Peyer's patch (tissue), 4 donors: ENCODE data around the gene MRTFB. TPM values are rescaled to one million over a fixed set of nuclear protein-coding genes. Genes with fewer than 3 reads are reported as not detected.
"Not testable (repeated sequence)": the region's sequence is repeated elsewhere in the genome, so short reads cannot be mapped to it uniquely, and the experiment has no call there.

ENCODE experiments used
- DNase-seq, 3 donors: peaks; one replicate each; pipeline ENCODE4 v3.0.0-alpha.2; 2017 to 2019
- H3K27ac ChIP-seq, 4 donors: fragments of 200-600 bp; sonication (generic); one replicate each; pipeline ENCODE4 v1.5.1; 2016 to 2019
- H3K27me3 ChIP-seq, 2 donors: fragments of 200-600 bp; sonication (generic); one replicate each; pipeline ENCODE4 v1.5.1; 2019
- H3K36me3 ChIP-seq, 3 donors: fragments of 200-600 bp; sonication (generic); one replicate each; pipeline ENCODE4 v1.5.1; 2016 to 2019
- H3K4me1 ChIP-seq, 4 donors: fragments of 200-600 bp; sonication (generic); one replicate each; pipeline ENCODE4 v1.5.1; 2016 to 2019
- H3K4me3 ChIP-seq, 4 donors: fragments of 200-600 bp; sonication (generic); 1 replicate in 3 of 4; 2 replicates in 1 of 4; pipeline ENCODE4 v1.5.1; 2016 to 2019; ENCODE audit warnings: mild to moderate bottlenecking in 1 of 4
- H3K9me3 ChIP-seq, 4 donors: fragments of 200-600 bp; sonication (generic); one replicate each; pipeline ENCODE4 v1.5.1; 2016 to 2019; ENCODE audit warnings: mild to moderate bottlenecking in 1 of 4
- CTCF ChIP-seq, 6 experiments: fragments of 450-650 bp in 4 of 6; fragments of 200-600 bp in 2 of 6; sonication (generic) in 1 of 6; IDR thresholded peaks; one replicate each; pipeline ENCODE4 v1.5.1; 2017 to 2019; ENCODE audit warnings: antibody characterized with exemption in 6 of 6, mild to moderate bottlenecking in 3 of 6, moderate library complexity in 1 of 6
- POLR2A ChIP-seq, 2 donors: fragments of 450-650 bp; IDR thresholded peaks; one replicate each; pipeline ENCODE4 v1.5.1; 2017; ENCODE audit warnings: antibody characterized with exemption in 2 of 2, mild to moderate bottlenecking in 2 of 2, moderate library complexity in 2 of 2
- total RNA-seq, 4 donors: library from RNA; depleted of rRNA; stranded (reverse); fragments of >200 nt; gene quantifications; one replicate each; pipeline ENCODE4 v1.1.0, GENCODE V29; 2016

The MRTFB gene
- 100 to 1,000 TPM in 1 of 4 donors, 10 to 100 TPM in 3; 42.2 to 136 (median 68.7) TPM for total RNA-seq

GRCh38 chr16:14070877-14071575 is at the start of gene MRTFB:
Gene MRTFB (plus strand): TSS chr16:14071319. CDS start chr16:14140607, 69,288 bp downstream.
- no peaks in the 10 kb centered on the region for H3K9me3 ChIP-seq
- TF ChIP-seq CTCF (IDR thresholded peaks at IDR 0.05) (no peak), POLR2A (IDR thresholded peaks at IDR 0.05) (peak; percentile 46 to 48)
- peaks cover 0 to 6% (median 4%) of the 10 kb centered on the region in 4 donors for H3K4me1 ChIP-seq
- H3K27me3 ChIP-seq = no peaks in the 10 kb centered on the region
- no peaks in the 10 kb centered on the region for H3K36me3 ChIP-seq
- peak; percentile 76 to 91 (median 90) for DNase-seq
- peak within 1 kb of the TSS; percentile 81 to 93 (median 86) for H3K27ac ChIP-seq
- peak within 1 kb of the TSS; percentile 58 to 99 (median 95) for H3K4me3 ChIP-seq

- not testable (repeated sequence) for H3K4me1 ChIP-seq, H3K27ac ChIP-seq, H3K36me3 ChIP-seq, H3K27me3 ChIP-seq, H3K9me3 ChIP-seq, H3K4me3 ChIP-seq, DNase-seq
These were observed 47.6 kb upstream of the MRTFB start for GRCh38 chr16:14023526-14023925.

- Histone ChIP-seq H3K4me1 (no peaks in the 10 kb centered on the region), H3K4me3 (no peak overlapping the region), H3K9me3 (no peaks in the 10 kb centered on the region), H3K36me3 (no peaks in the 10 kb centered on the region), H3K27ac (no peak overlapping the region), H3K27me3 (no peaks in the 10 kb centered on the region)
- TF ChIP-seq CTCF (IDR thresholded peaks at IDR 0.05) (no peak), POLR2A (IDR thresholded peaks at IDR 0.05) (no peak)
- DNase-seq = no peak
These were observed 46.8 kb upstream of the MRTFB start for GRCh38 chr16:14024283-14024682.

GRCh38 chr16:14026572-14027285 is 44.4 kb upstream of the MRTFB start:
- H3K4me3 ChIP-seq = no peak overlapping the region
- no peaks in the 10 kb centered on the region for H3K9me3 ChIP-seq
- H3K27me3 ChIP-seq = no peaks in the 10 kb centered on the region
- H3K4me1 ChIP-seq = no peaks in the 10 kb centered on the region
- DNase-seq = no peak
- TF ChIP-seq CTCF (IDR thresholded peaks at IDR 0.05) = no peak
- H3K27ac ChIP-seq = no peak overlapping the region
- no peaks in the 10 kb centered on the region for H3K36me3 ChIP-seq

GRCh38 chr16:14028202-14028601 is 42.9 kb upstream of the MRTFB start:
- no peaks in the 10 kb centered on the region for H3K9me3 ChIP-seq
- DNase-seq = peak in 1 of 3 donors; percentile 21
- H3K27me3 ChIP-seq = no peaks in the 10 kb centered on the region
- H3K27ac ChIP-seq = no peak overlapping the region
- H3K4me1 ChIP-seq = no peaks in the 10 kb centered on the region
- TF ChIP-seq CTCF (IDR thresholded peaks at IDR 0.05) (no peak), POLR2A (IDR thresholded peaks at IDR 0.05) (no peak)
- H3K36me3 ChIP-seq = no peaks in the 10 kb centered on the region
- no peak overlapping the region for H3K4me3 ChIP-seq

- H3K36me3 ChIP-seq = no peaks in the 10 kb centered on the region
- H3K27me3 ChIP-seq = no peaks in the 10 kb centered on the region
- H3K9me3 ChIP-seq = no peaks in the 10 kb centered on the region
- no peaks in the 10 kb centered on the region for H3K4me1 ChIP-seq
- no peak overlapping the region for H3K27ac ChIP-seq
- H3K4me3 ChIP-seq = no peak overlapping the region
- TF ChIP-seq CTCF (IDR thresholded peaks at IDR 0.05) = no peak
- TF ChIP-seq POLR2A (IDR thresholded peaks at IDR 0.05) = no peak
- peak in 1 of 3 donors; percentile 37 for DNase-seq
These were observed 41.5 kb upstream of the MRTFB start for GRCh38 chr16:14029658-14030057.
